Stimulated activated CD4-positive, alpha-beta T cell treated with anti-CD3 and anti-CD28 coated beads, Interleukin-4, amount 100 ng/mL, for 1 hour (primary cell): Measurements from ENCODE around the gene ZNF333.
"Not testable (repeated sequence)": the region's sequence is repeated elsewhere in the genome, so short reads cannot be mapped to it uniquely, and the experiment has no call there.

Source experiments
- DNase-seq: peaks from one replicate; pipeline ENCODE4 v3.0.0-alpha.2; 2020

The ZNF333 gene

DNA sequence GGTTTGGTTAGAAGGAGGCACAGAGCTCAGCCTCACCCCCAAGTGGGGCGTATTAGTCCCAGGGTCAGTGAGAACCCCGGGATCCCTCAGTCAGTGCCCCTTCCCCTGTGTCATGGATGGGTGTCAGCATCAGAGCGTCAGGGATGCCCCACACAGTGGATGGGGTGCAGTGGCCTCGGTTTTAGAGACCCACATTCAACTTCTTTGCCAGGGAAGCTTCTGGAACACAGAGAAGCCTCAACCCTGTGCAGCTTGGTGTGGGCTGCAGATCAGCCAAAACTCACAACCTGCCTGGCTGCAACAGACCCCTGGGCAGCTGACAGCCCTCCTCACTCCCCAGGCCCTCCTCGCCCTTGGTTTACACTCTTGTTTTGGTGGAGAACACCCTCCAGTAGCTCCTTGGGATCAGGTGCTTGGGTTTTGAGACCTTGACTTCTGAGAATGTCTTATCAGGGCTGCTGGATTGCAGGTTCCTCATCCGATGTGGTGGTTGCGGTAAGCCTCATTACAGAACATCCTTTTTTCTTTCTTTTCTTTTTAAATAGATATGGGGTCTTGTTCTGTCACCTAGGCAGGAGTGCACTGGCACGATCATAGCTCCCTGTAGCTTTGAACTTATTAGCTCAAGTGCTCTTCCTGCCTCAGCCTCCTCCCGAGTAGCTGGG is 11.0 kb downstream of the ZNF333 start:
- no peak for DNase-seq

DNA sequence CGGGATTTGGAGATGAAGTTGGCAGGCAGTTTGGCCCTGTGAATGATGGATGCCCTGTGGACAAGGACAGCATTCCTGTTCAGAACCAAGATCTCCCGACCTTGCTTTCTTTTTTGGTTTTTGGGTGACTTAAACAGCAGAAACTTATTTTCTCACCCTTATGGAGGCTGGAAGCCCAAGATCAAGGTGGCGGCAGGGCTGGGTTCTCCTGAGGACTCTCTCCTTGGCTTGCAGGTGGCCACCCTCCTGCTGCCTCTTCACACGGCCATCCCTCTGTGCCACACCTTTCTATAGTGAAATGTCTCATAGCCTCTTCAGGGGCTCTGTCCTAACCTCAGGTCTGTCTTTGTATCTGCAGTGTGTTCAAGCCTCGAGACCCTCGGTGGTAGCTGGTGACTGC is 14.0 kb downstream of the ZNF333 start:
- no peak for DNase-seq

DNA sequence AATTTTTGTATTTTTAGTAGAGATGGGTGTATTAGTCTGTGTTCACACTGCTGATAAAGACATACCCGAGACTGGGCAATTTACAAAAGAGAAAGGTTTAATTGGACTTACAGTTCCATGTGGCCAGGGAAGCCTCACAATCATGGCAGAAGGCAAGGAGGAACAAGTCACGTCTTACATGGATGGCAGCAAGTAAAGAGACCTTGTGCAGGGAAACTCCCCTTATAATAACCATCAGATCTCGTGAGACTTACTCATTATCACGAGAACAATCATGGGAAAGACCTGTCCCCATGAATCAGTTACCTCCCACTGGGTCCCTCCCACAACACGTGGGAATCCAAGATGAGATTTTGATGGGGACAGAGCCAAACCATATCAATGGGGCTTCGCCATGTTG is 14.6 kb downstream of the ZNF333 start:
- no peak for DNase-seq

DNA sequence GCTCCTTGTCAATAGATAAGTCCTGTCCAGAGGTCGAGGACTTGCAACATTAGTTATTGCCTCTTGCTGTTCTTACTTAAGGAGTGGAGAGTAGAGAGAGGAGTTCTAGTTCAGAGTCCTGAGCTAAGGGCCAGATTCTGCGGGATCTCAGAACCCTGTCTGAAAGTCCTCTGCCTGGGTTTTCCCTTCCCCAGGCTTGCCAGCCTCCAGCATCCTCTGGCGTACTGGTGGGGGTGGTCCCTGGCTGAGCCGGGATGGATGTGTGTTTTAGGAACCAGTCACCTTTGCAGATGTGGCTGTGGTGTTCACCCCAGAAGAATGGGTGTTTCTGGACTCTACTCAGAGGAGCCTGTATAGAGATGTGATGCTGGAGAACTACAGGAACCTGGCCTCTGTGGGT is 26.0 kb downstream of the ZNF333 start:
- DNase-seq: no peak

DNA sequence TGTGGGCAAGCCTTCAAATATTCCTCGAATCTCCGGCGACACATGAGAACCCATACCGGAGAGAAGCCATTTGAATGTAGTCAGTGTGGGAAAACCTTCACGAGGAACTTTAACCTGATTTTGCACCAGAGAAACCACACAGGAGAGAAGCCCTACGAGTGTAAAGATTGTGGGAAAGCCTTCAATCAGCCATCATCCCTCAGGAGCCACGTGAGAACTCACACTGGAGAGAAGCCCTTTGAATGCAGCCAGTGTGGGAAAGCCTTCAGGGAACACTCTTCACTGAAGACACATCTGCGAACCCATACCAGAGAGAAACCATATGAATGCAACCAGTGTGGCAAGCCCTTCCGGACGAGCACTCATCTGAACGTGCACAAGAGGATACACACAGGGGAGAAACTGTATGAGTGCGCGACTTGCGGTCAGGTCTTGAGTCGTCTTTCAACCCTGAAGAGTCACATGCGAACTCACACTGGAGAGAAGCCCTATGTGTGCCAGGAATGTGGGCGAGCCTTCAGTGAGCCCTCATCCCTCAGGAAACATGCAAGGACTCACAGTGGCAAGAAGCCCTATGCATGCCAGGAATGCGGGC is 28.8 kb downstream of the ZNF333 start:
- DNase-seq: no peak

DNA sequence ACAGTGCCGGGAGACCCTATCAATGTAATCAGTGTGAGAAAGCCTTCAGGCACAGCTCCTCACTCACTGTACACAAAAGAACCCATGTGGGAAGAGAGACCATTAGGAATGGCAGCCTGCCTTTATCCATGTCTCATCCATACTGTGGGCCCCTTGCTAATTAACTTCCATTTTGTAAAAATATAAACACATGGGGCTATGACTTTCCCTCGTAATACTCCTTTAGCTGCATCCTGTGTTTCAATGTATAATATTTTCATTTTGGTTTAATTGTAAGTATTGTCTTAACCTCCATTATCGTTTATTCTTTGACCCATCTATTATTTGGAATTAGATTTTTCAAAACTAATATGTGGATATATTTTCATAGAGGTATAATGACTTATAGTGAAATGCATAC is 29.3 kb downstream of the ZNF333 start:
- no peak for DNase-seq

DNA sequence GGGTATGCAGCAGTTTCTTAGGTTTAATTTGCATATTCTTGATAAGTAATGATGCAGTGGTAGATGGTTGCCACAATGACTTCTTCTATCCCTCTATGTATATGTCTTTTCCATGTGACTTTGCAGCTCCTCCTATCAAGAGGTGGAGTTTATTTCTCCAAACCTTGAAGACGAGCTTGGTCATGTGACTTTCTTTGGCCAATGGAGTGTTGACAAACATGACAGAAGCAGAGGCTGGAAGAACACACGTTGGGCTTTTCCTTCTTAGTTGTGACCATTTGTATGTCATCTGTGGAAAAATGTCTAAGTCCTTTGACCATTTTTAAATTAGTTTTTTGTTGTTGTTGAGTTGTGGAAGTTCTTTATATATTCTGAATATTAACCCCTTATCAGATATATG is 32.3 kb downstream of the ZNF333 start:
- no peak for DNase-seq

DNA sequence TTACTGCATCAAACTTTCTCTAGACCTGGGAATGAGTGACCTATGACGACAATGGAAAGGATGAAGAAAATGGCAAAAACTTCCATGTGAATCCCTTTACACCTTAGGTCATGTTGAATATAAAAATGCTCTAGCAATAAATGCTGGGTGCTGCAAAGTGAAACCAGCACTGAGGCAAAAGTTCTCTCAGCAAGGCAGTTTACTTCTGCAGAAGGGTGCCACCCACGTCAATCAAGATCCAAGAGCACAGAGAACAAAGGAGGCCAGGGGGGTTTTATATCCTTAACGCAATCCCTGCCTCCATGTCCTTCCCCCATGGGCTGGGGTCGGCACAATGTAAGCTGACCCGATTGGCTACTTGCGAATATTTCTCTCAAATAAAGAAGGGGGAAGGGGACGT is 38.7 kb downstream of the ZNF333 start:
- DNase-seq: no peak

DNA sequence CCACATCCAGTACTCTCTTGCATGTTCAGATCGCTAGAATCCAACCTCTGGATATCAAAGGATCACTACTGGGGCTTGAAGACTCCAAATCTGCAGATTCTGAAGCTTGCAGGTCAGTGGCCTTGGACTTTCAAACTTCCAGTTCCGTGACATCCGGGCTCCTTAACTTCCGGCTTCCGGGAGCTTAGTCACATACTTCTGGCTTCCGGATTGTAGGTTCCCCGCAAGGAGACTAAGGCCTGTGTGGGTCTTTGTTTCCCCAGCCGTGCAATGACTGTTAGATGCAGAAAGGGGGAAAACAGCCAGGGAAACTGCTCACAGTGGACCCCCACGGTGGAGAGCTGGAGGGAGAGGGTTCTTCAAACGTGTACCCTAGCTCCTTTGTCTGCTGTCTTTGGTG is 41.4 kb downstream of the ZNF333 start:
- no peak for DNase-seq

DNA sequence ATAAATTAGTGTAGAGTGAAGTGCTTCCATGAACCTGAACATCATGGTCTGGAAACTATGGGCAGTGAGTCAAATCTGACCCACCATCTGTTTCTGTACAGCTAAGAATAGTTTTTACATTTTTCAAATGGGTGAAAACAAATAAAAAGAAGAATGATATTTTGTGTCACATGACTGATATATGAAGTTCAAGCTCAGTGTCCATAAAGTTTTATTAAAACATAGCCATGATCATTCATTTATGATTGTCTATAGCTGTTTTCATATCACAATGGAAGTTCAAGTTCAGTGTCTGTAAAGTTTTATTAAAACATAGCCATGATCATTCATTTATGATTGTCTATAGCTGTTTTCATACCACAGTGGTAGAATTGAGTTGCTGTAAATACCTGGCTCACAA is 42.7 kb downstream of the ZNF333 start:
- DNase-seq: no peak

DNA sequence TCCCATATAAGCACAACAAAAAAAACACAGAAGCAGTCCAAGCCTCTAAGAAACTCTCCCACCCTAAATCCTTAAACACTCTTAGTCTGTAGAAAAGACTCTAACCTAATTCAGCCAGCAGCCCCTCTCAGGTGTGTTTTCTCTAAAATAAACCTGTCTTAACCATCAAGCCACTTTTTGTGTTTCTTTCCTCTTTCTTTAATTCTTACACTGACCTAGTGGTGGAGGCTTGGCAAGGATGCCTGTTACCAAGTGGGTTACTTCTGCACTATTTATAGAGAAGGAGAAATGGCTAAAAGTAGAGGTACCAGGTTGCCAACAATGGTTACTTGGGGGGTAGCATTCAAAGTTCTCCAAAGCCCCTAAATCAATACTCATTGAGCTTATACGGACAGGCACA is 43.7 kb downstream of the ZNF333 start:
- DNase-seq: no peak

DNA sequence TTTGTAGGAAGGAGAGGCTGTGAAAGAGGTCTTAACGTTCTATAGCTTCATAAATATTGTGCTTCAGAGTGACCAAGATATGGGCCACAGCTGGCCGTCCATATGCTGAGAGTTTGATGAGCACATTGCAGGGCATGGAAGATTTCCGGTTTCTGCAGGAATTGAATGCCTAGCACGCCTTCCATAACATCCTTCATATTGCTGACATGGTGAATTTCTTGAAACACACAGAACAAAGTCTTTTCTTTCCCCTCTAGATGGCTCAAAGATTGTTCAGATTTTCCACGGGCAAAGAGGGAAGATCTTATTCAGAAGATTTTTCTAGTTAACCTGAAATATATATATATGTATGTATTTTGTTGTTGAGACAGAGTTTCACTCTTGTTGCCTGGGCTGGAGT is 46.1 kb downstream of the ZNF333 start:
- no peak for DNase-seq

DNA sequence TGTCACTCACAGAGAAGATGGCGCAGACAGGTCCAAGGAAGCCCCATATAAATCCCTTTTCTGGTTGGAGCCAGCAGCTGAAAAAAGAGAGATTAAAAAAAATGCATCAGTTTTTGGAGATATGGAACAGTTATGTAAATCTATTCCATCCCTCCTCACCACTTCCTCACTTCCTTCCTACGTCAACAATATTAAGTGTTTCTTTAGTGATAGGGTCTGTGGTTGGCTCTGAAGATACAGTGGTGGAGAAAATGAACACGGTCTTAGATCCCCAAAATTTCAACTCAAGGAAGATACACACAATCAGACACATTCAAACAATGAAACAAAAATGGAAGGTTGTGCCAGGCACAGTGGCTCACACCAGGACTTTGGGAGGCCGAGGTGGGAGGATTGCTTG is 57.0 kb downstream of the ZNF333 start:
- no peak for DNase-seq

DNA sequence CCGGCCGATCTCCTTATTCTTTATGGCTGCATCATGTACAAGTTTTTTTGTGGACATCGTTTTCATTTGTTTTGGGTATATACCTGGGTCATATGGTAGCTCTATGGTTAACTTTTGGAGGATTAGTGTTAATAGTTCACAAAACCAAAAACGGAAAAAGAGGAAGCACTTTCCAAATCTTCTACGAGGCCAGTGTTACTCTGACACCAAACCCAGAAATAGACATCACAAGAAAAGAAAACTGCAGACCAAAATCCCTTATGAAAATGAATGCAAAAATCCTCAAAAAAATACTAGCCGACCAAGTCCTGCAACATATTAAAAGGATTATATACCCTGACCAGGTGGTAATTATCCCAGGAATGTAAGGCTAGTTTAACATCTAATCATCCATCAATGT is 58.8 kb downstream of the ZNF333 start:
- no peak for DNase-seq

DNA sequence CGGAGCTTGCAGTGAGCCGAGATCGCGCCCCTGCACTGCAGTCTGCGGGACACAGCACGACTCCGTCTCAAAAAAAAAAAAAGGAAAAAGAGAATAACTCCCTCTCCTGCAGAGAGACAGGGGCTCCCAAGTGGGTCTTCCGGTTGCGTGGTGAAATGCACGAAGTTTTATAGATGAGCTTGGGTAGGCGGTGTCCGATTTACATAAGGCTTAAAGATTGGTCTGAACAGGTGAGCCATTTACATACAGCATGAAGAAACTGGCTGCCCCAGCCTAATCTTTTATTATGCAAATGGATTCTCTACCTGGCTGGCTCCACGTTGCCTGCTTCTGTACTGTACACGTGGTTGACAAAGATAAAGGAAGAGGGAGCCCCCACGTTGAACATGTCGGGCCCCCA is 69.0 kb downstream of the ZNF333 start:
- DNase-seq: no peak

DNA sequence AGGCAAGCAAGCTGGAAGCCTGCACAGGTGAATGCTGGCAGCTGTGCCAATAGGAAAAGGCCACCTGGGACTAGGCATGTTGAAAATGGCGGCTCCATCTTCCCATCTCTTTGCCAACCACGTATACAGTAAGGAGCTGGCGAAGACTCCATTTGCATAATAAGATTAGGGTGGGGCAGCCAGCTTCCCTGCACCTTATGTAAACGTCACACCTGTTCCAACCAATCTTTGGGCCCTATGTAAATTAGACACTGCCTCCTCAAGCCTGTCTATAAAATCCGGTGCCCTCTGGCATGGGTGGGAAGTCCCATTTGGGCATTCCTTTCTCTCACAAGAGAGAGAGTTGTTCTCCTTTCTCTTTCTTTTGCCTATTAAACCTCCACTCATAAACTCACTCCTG is 71.8 kb downstream of the ZNF333 start:
- no peak for DNase-seq

DNA sequence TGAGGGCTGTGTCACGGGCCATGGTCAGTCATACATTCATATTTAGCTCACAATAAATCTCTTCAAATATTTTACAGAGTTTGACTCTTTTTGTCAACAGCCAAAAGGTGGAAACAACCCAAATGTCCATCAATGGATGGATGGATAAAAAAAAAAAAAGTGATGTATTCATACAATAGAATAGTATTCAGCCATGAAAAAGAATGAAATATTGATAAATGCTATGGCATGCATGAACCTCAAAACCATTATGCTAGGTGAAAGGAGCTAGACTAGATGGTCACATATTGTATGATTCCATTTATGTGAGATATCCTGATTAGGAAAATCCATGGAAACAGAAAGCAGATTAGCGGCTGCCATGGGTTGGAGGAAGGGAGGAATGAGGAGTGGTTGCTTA is 72.3 kb downstream of the ZNF333 start:
- DNase-seq: no peak

DNA sequence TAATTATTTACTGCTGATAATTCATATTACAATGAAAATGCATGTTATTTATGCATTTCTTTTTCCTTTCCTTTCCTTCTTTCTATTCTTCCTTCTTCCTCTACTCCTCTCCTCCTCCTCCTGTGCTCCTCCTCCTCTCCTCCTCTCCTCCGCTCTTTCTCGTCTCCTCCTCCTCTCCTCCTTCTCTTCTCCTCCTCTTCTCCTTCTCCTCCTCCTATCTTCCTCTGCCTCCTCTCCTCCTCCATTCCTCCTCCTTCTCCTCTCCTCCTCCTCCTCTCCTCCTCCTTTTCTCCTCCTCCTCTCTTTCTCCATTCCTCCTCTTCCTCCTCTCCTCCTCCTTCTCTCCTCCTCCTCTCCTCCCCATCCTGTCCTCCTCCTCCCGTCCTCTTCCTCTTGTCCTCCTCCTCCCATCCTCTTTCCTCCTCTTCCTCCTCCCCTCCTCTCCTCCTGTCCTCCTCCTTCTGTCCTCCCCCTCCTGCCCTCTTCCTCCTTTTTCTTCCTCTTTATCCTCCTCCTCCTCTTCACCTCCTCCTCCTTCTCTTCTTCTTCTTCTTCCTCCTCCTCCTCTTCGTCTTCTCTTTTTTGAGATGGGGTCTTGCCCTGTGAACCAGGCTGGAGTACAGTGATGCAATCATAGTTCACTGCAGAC is 73.8 kb downstream of the ZNF333 start:
- DNase-seq: no peak

DNA sequence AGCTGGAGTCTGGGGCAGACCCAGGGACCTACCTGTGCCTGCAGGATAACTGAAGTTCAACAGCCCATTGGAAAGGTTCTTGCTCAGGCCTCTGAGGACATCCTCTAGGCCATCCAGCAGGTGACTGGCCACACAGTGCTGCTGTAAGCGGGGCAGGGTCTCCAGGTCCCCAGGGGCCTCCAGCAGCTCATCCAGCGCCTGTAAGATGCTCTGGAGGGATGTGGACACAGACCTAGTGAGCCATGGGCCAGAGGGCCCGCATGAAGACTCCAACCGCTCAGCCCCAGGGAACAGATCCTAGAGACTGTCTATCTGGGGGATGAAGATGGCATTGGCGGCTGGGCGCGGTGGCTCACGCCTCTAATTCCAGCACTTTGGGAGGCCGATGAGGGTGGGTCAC is 74.6 kb downstream of the ZNF333 start:
- DNase-seq: no peak

DNA sequence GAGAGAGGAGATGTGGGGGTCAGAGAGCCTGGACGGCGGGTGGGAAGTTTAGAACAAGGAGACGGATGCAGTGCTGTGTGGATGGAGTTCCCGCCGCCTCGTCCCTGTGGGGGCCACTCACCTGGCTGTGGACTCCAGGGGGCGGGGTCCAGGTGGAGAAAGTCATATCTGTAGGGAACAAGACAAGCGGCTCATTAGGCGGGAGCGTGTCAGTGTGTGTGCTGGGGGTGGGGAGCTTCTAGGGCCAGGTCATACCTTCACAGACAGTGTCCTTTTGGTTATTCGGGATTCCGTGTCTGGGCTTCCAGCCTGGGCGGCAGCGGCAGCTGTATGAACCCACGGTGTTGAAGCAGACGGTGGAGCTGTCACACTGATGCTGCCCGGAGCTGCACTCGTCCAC is 75.6 kb downstream of the ZNF333 start:
- not testable (repeated sequence) for DNase-seq

DNA sequence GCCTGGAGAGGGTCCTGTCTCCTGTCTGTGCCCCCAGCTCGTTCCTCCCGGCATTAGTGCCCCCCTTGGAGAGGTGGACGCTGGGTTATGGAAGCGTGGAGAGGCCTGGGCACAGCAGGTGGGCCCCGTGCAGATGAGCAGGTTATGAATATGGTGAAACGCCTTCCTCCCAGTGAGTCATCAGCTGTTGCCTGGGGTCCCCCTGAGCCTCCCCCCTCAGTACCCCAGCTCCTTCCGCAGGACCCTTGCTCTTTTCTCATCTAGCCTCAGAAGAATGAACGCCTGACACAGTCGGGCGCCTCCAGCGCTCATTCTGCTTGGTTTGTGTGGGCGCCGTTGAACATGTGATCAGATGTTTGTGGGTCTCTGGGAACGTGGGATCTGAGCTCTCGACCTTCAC is 76.0 kb downstream of the ZNF333 start:
- not testable (repeated sequence) for DNase-seq

DNA sequence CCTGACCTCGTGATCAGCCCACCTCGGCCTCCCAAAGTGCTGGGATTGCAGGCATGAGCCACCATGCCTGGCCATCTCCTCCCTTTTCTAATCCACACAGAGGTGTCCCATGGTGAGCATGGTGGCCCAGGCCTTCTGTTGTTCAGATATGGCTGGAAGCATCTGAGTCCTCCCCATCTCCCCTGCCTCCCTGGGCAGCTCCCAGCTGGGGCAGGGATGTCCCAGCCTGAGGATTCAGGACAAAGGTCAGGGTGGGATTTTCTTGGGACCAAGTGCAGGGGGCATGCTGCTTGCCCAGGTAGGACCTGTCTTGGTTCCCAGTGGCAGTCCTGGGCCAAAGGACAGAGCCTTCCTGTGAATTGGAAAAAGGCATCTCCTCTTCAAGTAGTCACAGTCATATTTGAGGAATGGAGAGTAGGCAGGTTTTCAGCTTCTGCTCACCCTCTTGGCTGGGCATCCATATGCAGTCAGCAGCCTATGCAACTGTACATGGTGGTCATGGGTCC is 77.7 kb downstream of the ZNF333 start:
- no peak for DNase-seq

DNA sequence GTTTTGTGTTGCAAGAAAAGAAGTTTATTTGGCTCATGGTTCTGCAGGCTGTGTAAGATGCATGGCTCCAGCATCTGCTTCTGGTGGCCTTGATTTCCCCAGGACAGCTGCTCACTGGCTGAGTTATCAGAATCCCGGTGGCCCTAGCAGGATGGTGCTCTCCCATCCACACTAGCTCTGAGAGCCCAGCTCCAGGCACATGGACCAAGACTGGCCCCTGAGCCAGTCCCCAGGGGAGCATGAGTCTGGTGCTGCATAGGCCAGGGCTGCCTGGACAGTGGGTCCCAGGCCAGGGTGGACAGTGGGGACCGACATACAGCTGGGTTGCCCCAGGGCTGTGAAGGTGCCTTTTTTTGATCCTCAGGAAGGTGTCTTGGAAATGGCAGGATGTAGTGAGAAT is 78.2 kb downstream of the ZNF333 start:
- DNase-seq: no peak

DNA sequence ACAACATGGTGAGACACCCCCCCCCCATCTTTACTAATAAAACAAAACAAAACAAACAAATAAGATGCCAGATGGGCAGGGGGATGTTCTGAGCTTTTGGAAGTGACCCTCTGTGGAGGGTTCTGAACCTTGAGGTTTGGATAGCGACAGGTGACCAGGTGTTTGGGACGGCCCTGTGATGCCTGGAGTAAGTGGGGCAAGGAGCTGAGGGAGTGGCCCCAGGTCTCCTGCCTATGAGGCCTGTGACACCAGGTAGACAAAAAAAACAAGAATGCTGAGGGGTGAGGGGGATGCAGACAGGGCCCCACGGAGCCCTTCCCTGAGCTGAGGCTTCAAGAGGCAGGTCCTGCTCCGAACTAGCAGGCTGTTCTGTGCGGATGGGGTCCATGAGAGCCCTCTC is 79.4 kb downstream of the ZNF333 start:
- no peak for DNase-seq

DNA sequence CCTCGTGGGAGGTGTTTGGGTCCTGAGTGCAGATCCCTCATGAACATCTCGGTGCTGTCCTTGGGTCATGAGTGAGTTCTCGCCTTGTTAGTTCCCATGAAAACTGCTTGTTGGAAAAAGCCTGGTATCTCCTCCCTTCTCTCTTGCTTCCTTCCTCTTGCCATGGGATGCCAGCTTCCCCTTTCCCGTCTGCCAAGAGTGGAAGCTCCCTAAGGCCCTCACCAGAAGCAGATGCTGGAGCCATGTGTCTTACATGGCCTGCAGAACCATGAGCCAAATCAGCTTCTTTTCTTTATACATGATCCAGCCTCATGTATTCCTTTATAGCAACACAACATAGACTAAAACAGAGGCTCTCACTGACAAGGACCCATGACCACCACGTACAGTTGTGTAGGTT is 80.3 kb downstream of the ZNF333 start:
- no peak for DNase-seq
